IMR-90 (cell line): Measurements from ENCODE around the gene THOC6. TPM values are rescaled to one million over a fixed set of nuclear protein-coding genes. Genes with fewer than 3 reads are reported as not detected.

Experiments used
- ATAC-seq: fragments of 200-7000 bp; cut with Tn5 transposase; 2 replicates; pipeline ENCODE4 v1.9.1; 2020; ENCODE audit warnings: low read depth, mild to moderate bottlenecking, moderate library complexity
- BruUV-seq: library from RNA; stranded (reverse); fragments of 400-500 nt; replicated peaks from 2 replicates; lab custom pipeline; 2021; lab: Mats Ljungman, UMichigan
- CTCF ChIA-PET: fragments of 300-600 bp; formaldehyde crosslinking; extraction: SDS; loops from one replicate; lab custom pipeline; 2021; ENCODE audit warnings: antibody characterized with exemption; lab: Yijun Ruan, JAX
- POLR2A ChIA-PET: fragments of 300-600 bp; sonication (Branson Sonifier 250); formaldehyde crosslinking; loops from one replicate; lab custom pipeline; 2022; ENCODE audit warnings: antibody characterized with exemption; ENCODE audit not compliant: unreplicated experiment; lab: Charles Lee
- DNase-seq: peaks from one replicate; pipeline ENCODE4 v3.0.0; 2013
- H2AFZ ChIP-seq: replicated peaks from 2 replicates; pipeline ENCODE3; 2013; ENCODE audit warnings: low read length, mild to moderate bottlenecking; ENCODE audit not compliant: poor library complexity
- H2AK5ac ChIP-seq: 2 replicates; pipeline ENCODE4 v1.6.1; 2013; ENCODE audit warnings: low read depth, low read length, inconsistent platforms
- H2AK9ac ChIP-seq: replicated peaks from 2 replicates; pipeline ENCODE3; 2013; ENCODE audit warnings: mild to moderate bottlenecking, low read depth, low read length, moderate library complexity; ENCODE audit not compliant: poor library complexity
- H2BK120ac ChIP-seq: 2 replicates; pipeline ENCODE4 v1.6.1; 2013; ENCODE audit warnings: low read depth, low read length, inconsistent platforms
- H2BK15ac ChIP-seq: 3 replicates; pipeline ENCODE4 v1.6.1; 2013; ENCODE audit warnings: low read depth, low read length, inconsistent platforms
- H2BK20ac ChIP-seq: 2 replicates; pipeline ENCODE4 v1.6.1; 2013; ENCODE audit warnings: low read depth, mild to moderate bottlenecking, inconsistent platforms, low read length, moderate library complexity
- H2BK5ac ChIP-seq: 2 replicates; pipeline ENCODE4 v1.6.1; 2013; ENCODE audit warnings: mild to moderate bottlenecking, low read depth, low read length, inconsistent platforms; ENCODE audit not compliant: poor library complexity, severe bottlenecking
- H3K14ac ChIP-seq: replicated peaks from 2 replicates; pipeline ENCODE4 v1.6.1; 2013; ENCODE audit warnings: low read depth, low read length, inconsistent platforms
- H3K18ac ChIP-seq: 2 replicates; pipeline ENCODE4 v1.6.1; 2013; ENCODE audit warnings: low read depth, low read length, control low read depth
- H3K23ac ChIP-seq: 2 replicates; pipeline ENCODE4 v1.6.1; 2013; ENCODE audit warnings: low read depth, low read length, inconsistent platforms
- H3K27ac ChIP-seq: 2 replicates; pipeline ENCODE4 v1.5.1; 2013; ENCODE audit warnings: mild to moderate bottlenecking, control low read depth, low read length; ENCODE audit not compliant: insufficient read depth
- H3K27me3 ChIP-seq: 2 replicates; pipeline ENCODE4 v1.6.1; 2013; ENCODE audit warnings: low read length; ENCODE audit not compliant: control insufficient read depth, insufficient read depth
- H3K36me3 ChIP-seq: 2 replicates; pipeline ENCODE4 v1.6.1; 2013; ENCODE audit warnings: low read length, mixed read lengths; ENCODE audit not compliant: control insufficient read depth, insufficient read depth
- H3K4ac ChIP-seq: 2 replicates; pipeline ENCODE4 v1.6.1; 2013; ENCODE audit warnings: low read depth, low read length, inconsistent platforms
- H3K4me1 ChIP-seq: 2 replicates; pipeline ENCODE4 v1.6.1; 2013; ENCODE audit warnings: low read length, mixed read lengths; ENCODE audit not compliant: control insufficient read depth, insufficient read depth
- H3K4me2 ChIP-seq: 2 replicates; pipeline ENCODE4 v1.6.1; 2013; ENCODE audit warnings: low read depth, mild to moderate bottlenecking, control low read depth, low read length, moderate library complexity
- H3K4me3 ChIP-seq: 2 replicates; pipeline ENCODE4 v1.5.1; 2013; ENCODE audit warnings: low read depth, mild to moderate bottlenecking, control low read depth, low read length, moderate library complexity; ENCODE audit not compliant: insufficient read depth
- H3K56ac ChIP-seq: 2 replicates; pipeline ENCODE4 v1.6.1; 2013; ENCODE audit warnings: low read length, inconsistent platforms; ENCODE audit not compliant: insufficient read depth; ENCODE audit errors: extremely low read depth
- H3K79me1 ChIP-seq, 2 experiments: 2 replicates each; pipeline ENCODE4 v1.6.1; 2013; ENCODE audit warnings: low read length in 2 of 2, inconsistent platforms in 1 of 2, low read depth in 1 of 2
- H3K9ac ChIP-seq: 2 replicates; pipeline ENCODE4 v1.6.1; 2013; ENCODE audit warnings: low read depth, low read length, control low read depth
- H3K9me1 ChIP-seq: 2 replicates; pipeline ENCODE4 v1.6.1; 2013; ENCODE audit warnings: low read length, inconsistent platforms; ENCODE audit not compliant: insufficient read depth
- H3K9me3 ChIP-seq: 2 replicates; pipeline ENCODE4 v1.6.1; 2013; ENCODE audit warnings: low read length; ENCODE audit not compliant: control insufficient read depth, insufficient read depth
- H4K20me1 ChIP-seq: 2 replicates; pipeline ENCODE4 v1.6.1; 2013; ENCODE audit warnings: low read length, inconsistent platforms; ENCODE audit not compliant: insufficient read depth
- H4K5ac ChIP-seq: 2 replicates; pipeline ENCODE4 v1.6.1; 2013; ENCODE audit warnings: mild to moderate bottlenecking, low read depth, low read length, control low read depth
- H4K8ac ChIP-seq, 2 experiments: 2 replicates each; pipeline ENCODE4 v1.6.1; 2013; ENCODE audit warnings: low read depth in 2 of 2, low read length in 2 of 2, control low read depth in 1 of 2, inconsistent platforms in 1 of 2
- H4K91ac ChIP-seq: 2 replicates; pipeline ENCODE4 v1.6.1; 2013; ENCODE audit warnings: low read depth, low read length, inconsistent platforms; ENCODE audit not compliant: insufficient read depth
- MAZ ChIP-seq: IDR thresholded peaks from 2 replicates; pipeline ENCODE4 v1.6.1; 2012; ENCODE audit warnings: low read depth, mild to moderate bottlenecking, low read length, improper control_type of control experiment, moderate library complexity, borderline replicate concordance
- RCOR1 ChIP-seq: IDR thresholded peaks from 2 replicates; pipeline ENCODE4 v1.6.1; 2012; ENCODE audit warnings: mild to moderate bottlenecking, low read length, improper control_type of control experiment; ENCODE audit not compliant: insufficient replicate concordance
- RFX5 ChIP-seq: IDR thresholded peaks from 2 replicates; pipeline ENCODE4 v1.8.0; 2012; ENCODE audit warnings: low read depth, mild to moderate bottlenecking, low read length, moderate library complexity
- WGBS, 2 experiments: methylation state at CpG; one replicate each; pipeline versions ENCODE4 v1.1.5 to v1.1.7; 2013; ENCODE audit warnings: missing lambda C conversion rate in 2 of 2; ENCODE audit not compliant: insufficient read length in 1 of 2; ENCODE audit errors: extremely low coverage in 2 of 2; 5-methylcytosine and 5-hydroxymethylcytosine counted together
- dilution Hi-C: fragments of 300-500 bp; cut with HindIII; formaldehyde crosslinking; loops from one replicate; pipeline ENCODE4 v1.14.3; 2018; ENCODE audit warnings: low sequenced_read_pairs; ENCODE audit not compliant: unreplicated experiment
- in situ Hi-C: fragments of 300-500 bp; cut with MboI; formaldehyde crosslinking; loops from 3 replicates; pipeline ENCODE4 v1.14.3; 2019; ENCODE audit warnings: low sequenced_read_pairs, inconsistent platforms, mixed read lengths
- intact Hi-C: fragments of 100-400 bp; cut with micrococcal nuclease; formaldehyde crosslinking; loops from 2 replicates; pipeline ENCODE4 v1.10.0; 2022
- polyA plus RNA-seq, 3 experiments: library from polyadenylated mRNA; depleted of rRNA; stranded (reverse); fragments of >200 nt; gene quantifications; 2 replicates each; pipeline ENCODE4 v1.2.3, GENCODE V29; 2012; ENCODE audit warnings: low replicate concordance in 1 of 3
- total RNA-seq: library from RNA; depleted of rRNA; stranded (reverse); fragments of >200 nt; gene quantifications from 2 replicates; pipeline ENCODE4 v1.2.3, GENCODE V29; 2012

THOC6 gene
- total and polyA plus RNA-seq, 2 of the 4 experiments (the other 2 are of a cell fraction), result 16.8 to 23.1 TPM

DNA sequence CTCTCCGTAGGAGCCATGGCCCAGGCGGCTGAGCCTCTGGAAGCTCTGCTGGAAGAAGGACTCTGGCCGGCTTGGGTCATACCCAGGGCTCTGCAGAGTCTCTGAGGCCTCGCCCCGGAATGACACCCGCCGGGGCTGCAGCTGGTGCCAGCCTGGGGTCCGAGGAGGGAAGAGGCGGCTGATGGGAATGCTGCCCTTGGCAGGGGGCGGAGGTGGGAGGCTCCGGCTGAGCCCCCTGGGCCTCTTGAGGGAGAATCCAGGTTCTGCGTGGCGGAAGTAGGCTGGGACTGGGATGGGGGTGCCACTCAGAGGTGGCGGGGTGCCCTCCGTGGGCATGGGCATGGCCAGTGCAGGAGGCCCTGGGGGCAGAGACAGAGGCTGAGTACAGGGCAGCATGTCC is 47.2 kb upstream of the THOC6 start:
- Histone ChIP-seq H4K5ac (no peak overlapping the region), H3K4ac (no peak overlapping the region), H3K27ac (no peak overlapping the region), H3K56ac (no peak overlapping the region), H3K79me1 (peaks cover 14 to 26% of the 10 kb centered on the region in 2 experiments), H2BK5ac (no peak overlapping the region), H3K4me2 (no peak overlapping the region), H2BK120ac (no peak overlapping the region), H4K20me1 (peaks cover 6% of the 10 kb centered on the region; the same call in 1 of the 2 replicates), H3K4me3 (no peak overlapping the region), H3K23ac (no peak overlapping the region), H3K9me3 (no peaks in the 10 kb centered on the region), H2AK5ac (no peak overlapping the region), H3K4me1 (peaks cover 4% of the 10 kb centered on the region), H3K18ac (no peak overlapping the region), H3K27me3 (no peaks in the 10 kb centered on the region), H4K91ac (no peak overlapping the region), H4K8ac (no peak overlapping the region), H2AFZ (no peak overlapping the region), H3K9ac (no peak overlapping the region), H2AK9ac (no peak overlapping the region), H2BK20ac (no peak overlapping the region), H3K36me3 (peaks cover 2% of the 10 kb centered on the region; the same call in 1 of the 2 replicates), H3K9me1 (0 out of 2 replicates have a peak, but pooled peaks cover 1% of the 10 kb centered on the region), H2BK15ac (no peak overlapping the region), H3K14ac (no peak overlapping the region)
- intact Hi-C loops (no loop called here), dilution Hi-C loops (no loop called here), in situ Hi-C loops (no loop called here)
- no TSS peak for BruUV-seq
- ATAC-seq (no peak), DNase-seq (no peak)
- CTCF ChIA-PET, result no interaction called here
- TF ChIP-seq RFX5 (no peak), RCOR1 (no peak), MAZ (no peak)
- 100% methylated on average over 2 of the region's 15 CpGs; no CpG with 5 or more reads in 1 of the 2 experiments for WGBS, 2 experiments
- POLR2A ChIA-PET, result no interaction called here
